Activated CD8-positive, alpha-beta memory T cell treated with anti-CD3 and anti-CD28 coated beads, Interleukin-2, amount 50 U/mL, for 24 hours (primary cell): ENCODE measurements around the gene RGS7.

Source experiments
- DNase-seq: peaks from one replicate; pipeline ENCODE4 v3.0.0-alpha.2; 2020; ENCODE audit errors: extremely low read depth

The RGS7 gene

GRCh38 chr1:241356519-241357365 lies at the start of gene RGS7:
Gene RGS7, minus strand, starts transcription at chr1:241357205.
- no peak for DNase-seq

GRCh38 chr1:241406421-241406820 lies 49.4 kb upstream of the RGS7 start:
- DNase-seq = no peak

GRCh38 chr1:241401156-241401555 lies 44.2 kb upstream of the RGS7 start:
- DNase-seq = no peak

- no peak for DNase-seq
These were observed 40.0 kb upstream of the RGS7 start for GRCh38 chr1:241396747-241397681.

GRCh38 chr1:241391926-241392710 lies 35.1 kb upstream of the RGS7 start:
- DNase-seq = no peak

GRCh38 chr1:241390526-241390925 lies 33.5 kb upstream of the RGS7 start:
- no peak for DNase-seq

- no peak for DNase-seq
These were observed 32.4 kb upstream of the RGS7 start for GRCh38 chr1:241389400-241389799.

- no peak for DNase-seq
These were observed 30.2 kb upstream of the RGS7 start for GRCh38 chr1:241387216-241387615.

- no peak for DNase-seq
These were observed 19.7 kb upstream of the RGS7 start for GRCh38 chr1:241376701-241377100.

GRCh38 chr1:241375886-241376285 lies 18.9 kb upstream of the RGS7 start:
- DNase-seq = no peak

- DNase-seq = no peak
These were observed 9.2 kb upstream of the RGS7 start for GRCh38 chr1:241366196-241366595.

GRCh38 chr1:241362350-241362749 lies 5.3 kb upstream of the RGS7 start:
- no peak for DNase-seq

GRCh38 chr1:241357366-241358340 lies 648 bp upstream of the RGS7 start:
- DNase-seq = no peak

- DNase-seq = no peak
These were observed 852 bp downstream of the RGS7 start for GRCh38 chr1:241356187-241356518.

GRCh38 chr1:241355311-241356010 lies 1.5 kb downstream of the RGS7 start:
- no peak for DNase-seq

GRCh38 chr1:241352401-241352800 lies 4.6 kb downstream of the RGS7 start:
- DNase-seq = no peak

- DNase-seq = no peak
These were observed 5.2 kb downstream of the RGS7 start for GRCh38 chr1:241351841-241352240.

GRCh38 chr1:241343956-241344355 lies 13.0 kb downstream of the RGS7 start:
- no peak for DNase-seq

GRCh38 chr1:241336335-241336734 lies 20.7 kb downstream of the RGS7 start:
- DNase-seq = no peak

- no peak for DNase-seq
These were observed 24.0 kb downstream of the RGS7 start for GRCh38 chr1:241332987-241333386.
